NCI-H524 (cell line): ENCODE data around the gene NIPSNAP2.
"Not testable (repeated sequence)": the region's sequence is repeated elsewhere in the genome, so short reads cannot be mapped to it uniquely, and the experiment has no call there.

Source experiments
- DNase-seq, 2 experiments: peaks; one replicate each; lab custom pipeline; 2025; lab: John Stamatoyannopoulos, UW

NIPSNAP2 gene

DNA sequence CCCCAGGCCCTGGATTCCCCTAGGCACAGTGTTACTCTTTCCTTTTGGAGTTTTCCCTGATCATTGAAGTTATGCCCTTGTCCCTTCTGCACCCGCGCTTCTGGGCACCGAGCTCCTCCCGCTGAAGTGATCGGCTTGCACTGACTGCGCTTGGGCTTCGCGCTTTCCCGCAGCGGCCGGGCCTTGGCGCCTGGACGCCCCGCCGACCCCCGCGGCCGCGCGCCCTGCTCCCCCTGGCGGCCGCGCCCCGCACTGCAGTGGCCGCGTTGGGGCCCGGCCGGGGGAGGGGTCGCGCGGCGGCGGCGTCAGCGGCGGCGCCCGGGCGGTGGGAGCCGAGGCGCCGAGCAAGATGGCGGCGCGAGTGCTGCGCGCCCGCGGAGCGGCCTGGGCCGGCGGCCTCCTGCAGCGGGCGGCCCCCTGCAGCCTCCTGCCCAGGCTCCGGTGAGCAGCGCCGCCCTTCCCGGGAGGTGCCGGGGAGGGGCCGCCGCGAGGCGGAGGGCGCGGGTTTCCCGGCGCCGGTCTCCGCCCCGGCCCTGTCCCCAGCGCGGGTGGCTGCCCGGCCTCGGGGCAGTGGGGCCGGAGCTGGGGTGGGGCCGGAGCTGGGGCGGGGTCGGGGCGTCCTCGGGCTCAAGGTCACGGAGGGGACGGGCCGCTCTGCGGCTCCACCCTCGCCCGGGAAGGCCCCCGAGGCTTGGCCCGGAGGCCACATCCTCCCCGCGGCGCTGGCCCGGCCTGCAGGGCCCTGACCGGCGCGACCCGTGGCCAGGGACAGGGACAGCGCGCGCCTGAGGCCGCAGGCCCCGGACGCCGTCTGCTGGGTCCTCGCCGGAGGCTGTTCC, at the start of gene NIPSNAP2:
NIPSNAP2 (plus strand) TSS at position 325 of the 839 bp plus-strand sequence; CDS start at position 350, 25 bp downstream.
- DNase-seq = peak in 1 of 2 experiments; percentile 45

DNA sequence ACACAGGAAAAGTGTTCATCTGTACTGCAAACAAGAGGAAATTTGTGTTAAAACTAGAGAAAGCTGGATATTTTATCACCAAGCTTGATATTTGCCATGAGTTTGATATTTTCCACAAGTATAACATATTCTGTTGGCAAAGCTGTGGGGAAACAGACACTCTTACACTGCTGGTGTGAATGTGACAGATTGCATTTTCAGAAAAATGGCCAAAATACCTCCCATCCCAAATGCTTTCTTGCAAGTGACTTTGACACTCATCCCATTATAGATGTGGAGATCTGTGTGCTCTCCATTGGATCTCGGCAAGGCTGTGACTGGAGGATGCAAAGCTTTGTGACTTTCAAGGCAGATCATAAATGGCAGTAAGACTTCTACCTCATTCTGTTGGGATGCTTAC, 46.6 kb upstream of the NIPSNAP2 start:
- no peak for DNase-seq

DNA sequence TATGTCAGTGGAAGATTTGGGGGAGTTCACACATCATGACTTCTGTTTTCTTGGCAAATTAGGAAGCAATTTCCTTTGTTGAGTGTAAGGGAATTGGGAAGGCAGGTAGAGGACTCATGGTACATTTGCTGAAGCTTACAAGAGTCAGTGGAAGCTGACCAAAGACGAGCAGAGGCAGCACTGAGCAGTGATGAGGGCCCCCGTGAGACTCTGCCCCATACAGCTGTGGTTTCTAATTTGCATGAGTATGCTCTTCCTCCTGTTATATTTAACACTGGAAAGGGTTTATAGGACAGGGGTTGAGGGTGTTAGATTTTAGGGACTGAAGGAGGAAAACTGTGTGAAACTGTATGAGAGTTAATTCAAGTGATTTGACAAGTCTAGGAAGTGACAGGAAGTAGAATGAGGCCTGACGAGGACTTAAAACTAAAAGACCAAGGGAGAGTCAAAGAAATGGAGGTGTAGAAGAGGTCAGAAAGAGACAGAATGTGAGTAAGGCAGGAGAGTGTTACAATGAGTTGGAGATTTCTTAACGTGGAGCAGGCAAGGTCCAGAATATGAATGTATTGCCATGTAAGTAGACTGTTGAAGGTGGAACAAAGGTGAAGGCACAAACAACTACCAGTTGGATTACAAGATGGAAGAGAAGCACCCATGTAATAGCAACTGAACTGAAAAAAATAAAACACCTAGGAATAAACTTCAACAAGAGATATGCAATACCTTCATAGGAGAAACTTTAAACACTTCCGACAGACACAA, 36.2 kb upstream of the NIPSNAP2 start:
- DNase-seq = no peak

DNA sequence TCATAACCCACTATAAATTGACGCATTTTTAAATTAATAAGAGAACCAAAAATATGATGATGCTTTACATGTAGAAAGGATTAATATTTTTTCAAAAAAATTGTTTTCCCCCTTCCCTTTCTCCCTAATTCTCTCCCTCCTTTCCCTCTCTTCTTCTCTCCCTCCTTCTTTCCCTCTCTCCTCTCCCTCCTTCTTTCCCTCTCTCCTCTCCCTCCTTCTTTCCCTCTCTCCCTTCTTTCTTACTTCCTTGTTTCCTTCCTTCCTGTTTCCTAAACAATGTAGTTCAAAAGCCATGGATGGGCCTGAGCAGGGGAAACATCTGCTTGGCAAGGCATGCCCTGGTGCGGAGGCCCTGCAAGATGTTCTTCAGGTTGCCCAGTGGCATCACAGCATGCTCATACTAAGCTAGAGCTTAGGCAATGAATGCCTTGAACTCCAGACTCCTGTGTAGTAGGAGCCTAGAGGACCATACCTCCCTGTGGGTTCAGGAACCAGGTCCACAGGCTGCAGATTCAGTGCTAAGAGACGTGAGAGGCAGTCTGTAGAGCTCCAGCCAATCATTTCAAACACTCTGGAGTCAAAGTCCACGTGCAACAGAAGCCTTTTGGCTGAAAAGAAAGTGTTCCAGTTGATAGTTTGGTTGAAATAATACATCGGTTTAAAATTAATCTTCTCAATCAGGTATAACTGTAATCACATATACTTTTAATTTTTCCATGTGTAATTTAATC, 32.8 kb upstream of the NIPSNAP2 start:
- no peak for DNase-seq

DNA sequence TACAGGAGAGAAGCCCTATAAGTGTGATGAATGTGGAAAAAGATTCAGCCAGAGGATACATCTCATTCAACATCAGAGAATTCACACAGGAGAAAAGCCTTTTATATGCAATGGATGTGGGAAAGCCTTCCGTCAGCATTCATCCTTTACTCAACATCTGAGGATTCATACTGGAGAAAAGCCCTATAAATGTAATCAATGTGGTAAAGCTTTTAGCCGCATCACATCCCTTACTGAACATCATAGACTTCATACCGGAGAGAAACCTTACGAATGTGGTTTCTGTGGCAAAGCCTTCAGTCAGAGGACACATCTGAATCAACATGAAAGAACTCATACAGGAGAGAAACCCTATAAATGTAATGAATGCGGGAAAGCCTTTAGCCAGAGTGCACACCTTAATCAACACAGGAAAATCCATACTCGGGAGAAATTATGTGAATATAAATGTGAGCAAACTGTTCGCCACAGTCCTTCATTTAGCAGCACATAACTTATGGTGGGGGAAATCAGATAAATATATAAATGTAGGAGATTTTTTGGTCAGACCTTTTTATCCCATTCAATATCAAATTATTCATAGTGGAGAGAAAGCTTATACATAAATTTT, 24.8 kb upstream of the NIPSNAP2 start:
- no peak for DNase-seq

DNA sequence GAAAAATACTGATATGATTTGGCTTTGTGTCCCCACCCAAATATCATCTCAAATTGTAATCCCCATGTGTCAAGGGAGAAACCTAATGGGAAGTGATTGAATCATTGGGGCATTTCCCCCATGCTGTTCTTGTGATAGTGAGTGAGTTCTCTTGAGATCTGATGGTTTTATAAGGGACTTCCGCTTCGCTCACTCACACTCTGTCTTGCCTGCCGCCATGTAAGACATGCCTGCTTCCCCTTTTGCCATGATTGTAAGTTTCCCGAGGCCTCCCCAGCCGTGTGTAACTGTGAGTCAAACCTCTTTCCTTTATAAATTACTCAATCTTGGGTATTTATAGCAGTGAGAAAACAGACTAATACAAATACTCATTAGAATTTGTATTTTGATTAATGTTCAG, 17.8 kb upstream of the NIPSNAP2 start:
- no peak for DNase-seq

DNA sequence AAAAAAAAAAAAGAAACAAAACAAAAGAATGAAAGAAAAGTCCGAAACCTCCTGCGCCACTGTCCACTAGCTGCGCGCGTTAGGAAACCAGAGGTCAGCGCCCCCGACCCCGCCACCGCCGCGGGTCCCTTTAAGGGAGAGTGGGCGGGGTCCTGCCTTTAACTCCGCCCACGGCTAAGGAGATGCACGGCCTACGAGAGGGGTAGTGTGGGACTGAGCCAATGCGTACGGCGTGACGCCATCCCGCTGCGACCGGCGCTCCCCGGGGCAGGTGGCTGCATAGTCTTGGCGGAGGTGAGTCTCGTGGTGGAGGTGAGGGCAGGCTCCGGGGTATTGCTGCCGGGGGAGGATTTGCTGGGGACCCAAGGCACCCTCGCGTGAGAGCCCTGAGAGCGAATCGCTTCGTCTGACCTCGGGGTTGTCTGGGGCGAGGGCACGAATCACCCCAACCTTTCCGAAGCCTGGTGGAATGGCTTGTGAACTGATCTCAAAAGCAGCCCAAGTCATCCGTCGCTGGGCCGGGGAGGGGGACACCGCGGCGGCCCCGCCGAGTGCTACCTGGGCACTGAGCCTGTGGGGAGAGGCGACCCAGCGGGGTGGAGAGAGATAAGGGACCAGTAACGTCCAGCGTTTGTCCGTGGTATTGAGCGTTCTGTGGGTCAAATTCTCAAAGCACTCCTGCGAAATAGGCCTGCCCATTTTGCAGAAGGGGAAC, 12.6 kb upstream of the NIPSNAP2 start, which contains the start of gene MRPS17:
MRPS17 (plus strand) TSS at position 241 of the 715 bp plus-strand sequence. CDS start 1,319 bp downstream, outside the sequence.
- peak; percentile 71 to 78 for DNase-seq

DNA sequence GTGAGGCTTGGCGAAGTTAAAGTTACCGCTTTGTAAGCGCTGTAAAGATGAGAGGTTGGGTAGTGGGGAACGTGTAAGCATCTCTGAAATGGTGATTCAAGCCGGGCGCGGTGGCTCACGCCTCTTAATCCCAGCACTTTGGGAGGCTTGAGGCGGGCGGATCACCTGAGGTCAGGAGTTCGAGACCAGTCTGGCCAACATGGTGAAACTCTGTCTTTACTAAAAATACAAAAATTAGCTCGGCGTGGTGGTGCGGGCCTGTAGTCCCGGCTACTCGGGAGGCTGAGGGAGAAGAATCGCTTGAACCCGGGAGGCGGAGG, 12.1 kb upstream of the NIPSNAP2 start:
- DNase-seq = not testable (repeated sequence)

DNA sequence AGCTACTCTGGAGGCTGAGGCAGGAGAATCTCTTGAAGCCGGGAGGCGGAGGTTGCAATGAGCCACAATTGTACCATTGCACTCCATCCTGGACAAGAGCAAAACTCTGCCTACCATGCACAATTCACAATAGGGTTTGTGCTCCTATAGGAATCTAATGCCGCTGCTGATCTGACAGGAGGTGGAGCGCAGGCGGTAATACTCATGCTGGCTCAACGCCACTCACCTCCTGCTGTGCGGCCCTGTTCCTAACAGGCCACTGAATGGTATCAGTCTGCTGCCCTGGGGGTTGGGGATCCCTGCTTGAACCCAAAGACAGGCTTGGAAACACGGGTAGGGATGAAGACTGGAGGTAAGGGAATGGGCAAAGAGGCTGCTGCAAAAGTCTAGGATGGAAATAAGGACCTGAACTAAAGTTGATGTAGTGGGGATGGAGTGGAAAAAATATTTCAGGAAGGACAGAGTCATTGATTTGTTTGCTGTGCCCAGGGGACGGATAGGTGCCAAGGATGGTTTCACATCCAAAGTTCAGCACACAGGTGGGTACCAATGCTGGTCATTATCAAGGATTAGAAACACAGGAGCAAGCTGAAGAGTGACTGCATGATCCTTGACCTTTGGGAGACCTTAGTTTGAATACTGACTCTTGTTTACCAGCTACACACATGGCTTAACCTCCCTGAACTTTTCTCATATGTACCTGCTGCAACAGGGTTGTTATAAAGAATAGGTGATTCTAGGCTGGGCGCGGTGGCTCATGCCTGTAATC, 10.5 kb upstream of the NIPSNAP2 start:
- DNase-seq = no peak

DNA sequence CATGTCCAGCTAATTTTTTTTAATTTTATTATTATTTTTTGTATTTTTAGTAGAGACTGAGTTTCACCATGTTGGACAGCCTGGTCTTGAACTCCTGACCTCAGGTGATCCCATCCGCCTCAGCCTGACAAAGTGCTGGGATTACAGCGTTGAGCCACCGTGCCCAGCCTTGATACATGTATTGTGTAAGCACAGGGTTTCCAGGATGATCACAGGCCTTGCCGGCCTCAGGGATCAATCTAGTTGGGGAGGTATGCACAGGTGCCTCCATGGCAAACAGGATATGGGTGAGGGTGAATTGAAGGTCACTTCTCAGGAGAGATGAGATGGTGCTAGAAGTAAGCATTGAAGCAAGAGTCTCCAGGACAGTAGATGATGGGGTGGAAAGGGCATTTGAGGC, 7.2 kb upstream of the NIPSNAP2 start:
- no peak for DNase-seq

DNA sequence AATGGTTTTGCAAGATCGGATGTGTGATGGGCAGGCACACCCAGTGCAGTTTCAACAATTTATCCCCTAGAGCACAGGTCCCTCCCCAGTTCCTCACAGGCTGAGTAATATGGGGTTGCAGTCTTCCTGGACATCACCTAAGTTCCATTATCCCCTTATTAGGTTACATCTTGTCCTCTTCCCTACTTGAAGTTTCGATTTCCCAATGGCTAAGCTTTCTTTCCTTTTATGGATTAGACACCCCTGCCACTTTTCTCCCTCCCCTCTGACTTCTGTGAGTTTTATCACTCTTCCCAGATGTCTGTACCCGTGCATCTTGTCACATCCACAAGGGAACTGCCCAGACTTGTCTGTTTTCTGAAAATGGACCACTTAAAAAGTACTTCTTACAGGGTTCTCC, 2.4 kb upstream of the NIPSNAP2 start:
- DNase-seq = peak in 1 of 2 experiments; percentile 35

DNA sequence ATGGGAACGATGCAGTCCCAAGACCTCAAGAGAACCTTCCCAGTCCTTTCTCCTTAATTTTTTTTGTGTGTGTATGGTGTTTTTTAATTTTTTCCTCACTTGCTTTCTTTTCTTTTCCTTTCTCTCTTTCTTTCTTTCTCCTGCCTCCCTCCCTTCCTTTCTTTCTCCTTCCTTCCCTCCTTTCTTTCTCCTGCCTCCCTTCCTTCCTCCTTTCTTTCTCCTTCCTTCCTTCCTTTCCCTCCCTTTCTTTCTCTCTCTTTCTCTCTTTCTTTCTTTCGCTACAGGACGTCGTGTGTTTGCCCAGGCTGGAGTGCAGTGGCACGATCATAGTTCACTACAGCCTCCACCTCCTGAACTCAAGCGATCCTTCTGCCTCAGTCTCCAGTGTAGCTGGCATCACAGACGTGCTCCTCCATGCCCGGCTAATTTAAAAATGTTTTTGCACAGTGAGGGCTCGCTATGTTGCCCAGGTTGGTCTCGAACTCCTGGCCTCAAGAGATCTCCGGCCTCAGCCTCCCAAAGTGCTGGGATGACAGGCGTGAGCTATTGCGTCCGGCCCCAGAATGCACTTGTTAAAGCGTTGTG, 709 bp upstream of the NIPSNAP2 start:
- DNase-seq = no peak

DNA sequence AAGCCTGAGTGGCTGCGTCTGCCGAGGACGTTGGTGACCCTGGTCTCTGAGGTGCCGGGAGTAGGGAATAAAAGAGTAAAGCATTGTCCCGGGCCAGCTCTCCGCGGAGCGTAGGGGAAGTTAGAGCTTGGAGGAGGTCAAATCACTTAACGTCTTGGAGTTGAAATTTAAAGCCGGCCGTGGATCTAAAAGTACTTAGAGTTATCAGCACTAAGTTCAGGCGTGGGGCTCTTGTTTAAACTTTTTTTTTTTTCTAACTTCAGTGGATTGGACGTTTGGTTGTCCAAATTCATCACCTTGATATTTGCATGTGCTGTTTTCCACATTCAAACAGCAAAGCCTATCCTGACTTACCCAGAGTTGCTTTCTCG, 700 bp downstream of the NIPSNAP2 start:
- no peak for DNase-seq

DNA sequence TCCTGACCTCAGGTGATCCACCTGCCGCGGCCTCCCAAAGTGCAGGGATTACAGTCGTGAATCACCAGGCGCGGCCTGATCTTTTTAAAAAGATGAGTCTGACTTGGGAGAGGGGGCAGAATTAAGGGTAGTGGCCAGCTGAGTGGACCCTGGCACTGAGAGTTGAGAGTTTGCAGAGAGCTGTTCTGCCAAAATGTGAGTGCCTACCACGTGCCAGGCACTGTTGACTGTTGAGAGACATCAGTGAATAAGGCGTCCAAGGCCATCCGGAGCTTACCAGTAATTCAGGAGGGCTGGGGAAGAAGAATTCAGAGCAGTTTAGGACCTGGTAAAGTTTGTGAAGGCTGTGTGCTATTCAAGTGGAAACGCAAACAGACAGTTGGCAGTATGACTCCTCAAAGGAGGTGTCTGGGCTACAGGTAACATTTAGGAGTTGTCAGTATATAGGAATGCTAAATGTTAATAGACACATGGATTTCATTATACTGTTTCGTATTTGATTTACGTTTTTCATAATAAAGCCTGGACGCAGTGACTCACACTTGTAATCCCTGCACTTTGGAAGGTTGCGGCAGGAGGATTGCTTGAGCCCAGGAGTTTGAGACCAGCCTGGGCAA, 1.5 kb downstream of the NIPSNAP2 start:
- no peak for DNase-seq

DNA sequence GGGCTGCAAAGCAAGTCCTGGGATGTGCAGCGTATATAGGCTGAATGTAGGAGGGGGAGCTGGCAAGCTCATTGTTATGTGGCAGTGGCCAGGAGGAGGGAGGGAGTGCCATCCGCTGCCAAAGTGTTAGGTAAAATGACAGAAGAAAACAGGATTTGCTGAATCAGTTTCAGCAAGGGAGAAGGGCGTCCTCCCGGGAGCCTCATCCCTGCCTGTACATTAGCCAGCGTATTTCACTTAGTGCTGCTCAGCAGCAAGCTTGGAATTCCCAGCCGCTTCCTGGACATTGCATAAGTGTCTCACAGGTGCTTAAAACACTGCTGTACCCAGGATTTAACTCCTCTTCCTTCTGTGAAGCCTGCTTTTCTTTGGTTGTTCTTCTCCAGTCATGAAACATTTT, 2.5 kb downstream of the NIPSNAP2 start:
- DNase-seq = no peak

DNA sequence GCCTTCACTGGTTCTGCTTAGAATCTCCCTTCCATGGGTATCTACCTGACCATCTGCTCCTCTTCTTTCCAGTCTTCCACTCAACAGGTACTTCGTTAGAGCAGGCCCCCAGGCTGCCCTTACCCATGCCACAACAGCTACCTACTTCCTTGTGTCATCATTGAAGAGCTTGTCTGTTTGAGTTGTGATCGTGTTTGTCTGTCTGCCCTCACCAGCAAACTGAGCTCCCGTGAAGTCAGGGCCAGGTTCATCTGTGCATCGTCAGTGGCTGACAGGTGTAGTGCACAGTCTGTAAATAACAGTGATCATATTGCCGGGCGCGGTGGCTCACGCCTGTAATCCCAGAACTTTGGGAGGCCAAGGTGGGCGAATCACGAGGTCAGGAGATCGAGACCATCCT, 5.0 kb downstream of the NIPSNAP2 start:
- DNase-seq = no peak

DNA sequence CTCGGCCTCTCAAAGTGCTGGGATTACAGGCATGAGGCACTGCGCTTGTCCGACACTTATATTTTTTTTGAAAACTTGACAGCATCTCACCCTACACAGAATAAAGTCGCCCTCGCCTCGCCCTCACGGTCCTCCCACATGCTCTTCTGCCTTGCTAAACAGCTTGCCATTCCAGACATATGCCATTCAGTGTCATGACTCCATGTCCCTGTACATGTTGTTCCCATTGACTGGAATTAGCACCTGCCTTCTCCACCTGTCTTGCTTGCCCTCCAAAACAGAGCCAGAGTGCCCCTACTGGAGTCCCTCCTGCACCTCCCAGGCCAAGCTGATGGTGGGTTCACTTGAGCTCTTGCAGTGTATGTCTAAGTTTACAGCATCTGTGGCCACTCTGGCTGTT, 6.2 kb downstream of the NIPSNAP2 start:
- no peak for DNase-seq

DNA sequence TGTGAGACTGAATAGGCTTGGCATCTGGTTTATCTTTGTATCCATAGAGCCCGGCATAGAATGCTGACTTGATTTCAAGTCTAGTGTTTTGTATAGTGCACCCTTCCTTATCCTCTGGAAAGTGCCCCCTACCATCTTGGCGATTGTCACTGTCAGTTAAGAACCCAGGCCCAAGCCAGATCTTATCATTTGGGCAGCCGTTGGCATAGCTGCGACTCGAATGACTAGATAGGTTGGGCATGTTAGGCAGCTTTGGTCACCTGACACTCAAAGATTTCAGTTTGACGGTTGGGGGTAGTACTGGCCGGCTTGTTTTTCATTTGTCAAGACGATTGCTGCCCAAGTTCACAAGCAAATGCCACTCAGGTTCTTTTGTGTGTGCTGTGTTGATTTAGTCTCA, 6.6 kb downstream of the NIPSNAP2 start:
- no peak for DNase-seq

DNA sequence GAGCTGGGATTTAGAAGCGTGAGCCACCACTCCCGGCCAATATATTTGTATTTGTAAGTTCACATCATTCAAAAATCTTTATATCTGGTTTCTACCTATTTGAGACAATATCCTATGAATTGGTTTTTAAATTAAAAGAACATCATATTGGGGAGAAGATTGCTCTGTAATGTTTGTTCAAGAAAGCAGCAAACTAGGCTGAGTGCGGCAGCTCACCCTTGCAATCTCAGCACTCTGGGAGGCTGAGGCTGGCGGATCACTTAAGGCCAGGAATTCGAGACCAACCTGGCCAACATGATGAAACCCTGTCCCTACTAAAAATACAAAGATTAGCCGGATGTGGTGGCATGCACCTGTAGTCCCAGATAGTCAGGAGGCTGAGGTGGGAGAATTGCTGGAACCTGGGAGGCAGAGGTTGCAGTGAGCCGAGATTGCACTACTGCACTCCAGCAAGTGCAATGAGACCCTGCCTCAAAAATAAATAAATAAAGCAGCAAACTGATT, 9.4 kb downstream of the NIPSNAP2 start:
- DNase-seq = no peak
